Renal pelvis (tissue), 4 donors: ENCODE data around the gene SLAMF1. TPM values are rescaled to one million over a fixed set of nuclear protein-coding genes. Genes with fewer than 3 reads are reported as not detected.
"Not testable (repeated sequence)": the region's sequence is repeated elsewhere in the genome, so short reads cannot be mapped to it uniquely, and the experiment has no call there.

ENCODE experiments used
- DNase-seq: peaks from one replicate; pipeline ENCODE4 v3.0.0-alpha.2; 2013
- polyA plus RNA-seq, 3 donors: library from polyadenylated mRNA; unstranded; fragments of 120-200 nt; gene quantifications; one replicate each; pipeline ENCODE4 v1.2.1, GENCODE V29; 2013; ENCODE audit not compliant: insufficient read length in 3 of 3

The SLAMF1 gene
- polyA plus RNA-seq, 3 donors: 0.13 TPM; not detected in 1

- DNase-seq: no peak
These were observed 6.3 kb downstream of the SLAMF1 start for GRCh38 chr1:160640359-160641123.

GRCh38 chr1:160639652-160640051, 7.2 kb downstream of the SLAMF1 start:
- no peak for DNase-seq

- no peak for DNase-seq
These were observed 7.9 kb downstream of the SLAMF1 start for GRCh38 chr1:160638926-160639325.

- no peak for DNase-seq
These were observed 8.3 kb downstream of the SLAMF1 start for GRCh38 chr1:160638540-160638857.

- DNase-seq: no peak
These were observed 8.9 kb downstream of the SLAMF1 start for GRCh38 chr1:160637821-160638539.

- no peak for DNase-seq
These were observed 9.8 kb downstream of the SLAMF1 start for GRCh38 chr1:160637065-160637464.

- no peak for DNase-seq
These were observed 10.3 kb downstream of the SLAMF1 start for GRCh38 chr1:160636547-160636946.

- no peak for DNase-seq
These were observed 10.8 kb downstream of the SLAMF1 start for GRCh38 chr1:160636076-160636475.

- DNase-seq: no peak
These were observed 12.0 kb downstream of the SLAMF1 start for GRCh38 chr1:160634543-160635491.

GRCh38 chr1:160633330-160633903, 13.4 kb downstream of the SLAMF1 start:
- DNase-seq: no peak

- DNase-seq: no peak
These were observed 14.7 kb downstream of the SLAMF1 start for GRCh38 chr1:160631983-160632625.

- DNase-seq: no peak
These were observed 16.1 kb downstream of the SLAMF1 start for GRCh38 chr1:160630523-160631451.

GRCh38 chr1:160629286-160630210, 17.3 kb downstream of the SLAMF1 start:
- DNase-seq: no peak

- DNase-seq: no peak
These were observed 18.0 kb downstream of the SLAMF1 start for GRCh38 chr1:160628799-160629263.

- not testable (repeated sequence) for DNase-seq
These were observed 19.1 kb downstream of the SLAMF1 start for GRCh38 chr1:160627677-160628289.

- no peak for DNase-seq
These were observed 20.1 kb downstream of the SLAMF1 start for GRCh38 chr1:160626509-160627342.

- DNase-seq: no peak
These were observed 20.9 kb downstream of the SLAMF1 start for GRCh38 chr1:160625725-160626498.
